Esophagus squamous epithelium (tissue), 4 donors: Measurements from ENCODE around the gene FRA10AC1.
A peak's percentile ranks its signal among the peaks of the same experiment; 100 is the strongest.

Experiments
- POLR2A ChIP-seq, 4 donors: fragments of 450-650 bp; IDR thresholded peaks; one replicate each; pipeline ENCODE4 v1.6.1; 2017; ENCODE audit warnings: antibody characterized with exemption in 4 of 4, mild to moderate bottlenecking in 4 of 4, moderate library complexity in 3 of 4
- TF ChIP-seq, protein P1 (sequence below), 6 experiments: fragments of 450-650 bp in 4 of 6; fragments of 200-600 bp in 2 of 6; sonication (generic) in 2 of 6; IDR thresholded peaks; one replicate each; pipeline ENCODE4 v1.5.1; 2016 to 2019; ENCODE audit warnings: antibody characterized with exemption in 6 of 6, mild to moderate bottlenecking in 4 of 6, moderate library complexity in 4 of 6

DNA sequence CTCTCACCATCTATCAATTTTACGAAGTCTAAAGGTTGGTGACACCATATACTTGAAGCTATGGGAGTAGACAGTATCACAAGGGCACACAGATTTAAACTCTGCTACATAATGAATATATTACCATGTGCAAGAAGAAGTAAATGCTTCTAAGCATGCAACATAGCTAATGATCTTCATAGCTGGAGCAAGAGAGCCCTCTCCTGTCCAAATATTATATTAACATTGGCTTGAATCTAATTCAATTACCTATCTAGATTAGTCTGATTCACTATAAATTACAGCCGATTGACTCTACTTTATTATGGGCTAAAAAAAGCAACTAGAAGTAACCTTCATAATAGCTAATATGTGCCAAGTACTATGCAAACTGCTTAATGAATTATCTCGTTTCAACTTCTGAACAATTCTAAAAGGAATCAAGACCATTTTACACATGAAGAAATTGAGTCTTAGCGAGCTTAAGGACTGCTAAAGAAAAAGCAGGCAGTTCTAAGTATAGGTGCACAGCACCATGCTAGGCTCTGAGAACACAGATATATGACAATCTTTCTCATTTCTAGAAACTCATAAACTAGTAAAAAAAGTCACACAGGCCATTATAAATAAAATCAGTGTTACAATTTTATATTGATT, 21.9 kb downstream of the FRA10AC1 start:
- TF ChIP-seq, protein P1, sequence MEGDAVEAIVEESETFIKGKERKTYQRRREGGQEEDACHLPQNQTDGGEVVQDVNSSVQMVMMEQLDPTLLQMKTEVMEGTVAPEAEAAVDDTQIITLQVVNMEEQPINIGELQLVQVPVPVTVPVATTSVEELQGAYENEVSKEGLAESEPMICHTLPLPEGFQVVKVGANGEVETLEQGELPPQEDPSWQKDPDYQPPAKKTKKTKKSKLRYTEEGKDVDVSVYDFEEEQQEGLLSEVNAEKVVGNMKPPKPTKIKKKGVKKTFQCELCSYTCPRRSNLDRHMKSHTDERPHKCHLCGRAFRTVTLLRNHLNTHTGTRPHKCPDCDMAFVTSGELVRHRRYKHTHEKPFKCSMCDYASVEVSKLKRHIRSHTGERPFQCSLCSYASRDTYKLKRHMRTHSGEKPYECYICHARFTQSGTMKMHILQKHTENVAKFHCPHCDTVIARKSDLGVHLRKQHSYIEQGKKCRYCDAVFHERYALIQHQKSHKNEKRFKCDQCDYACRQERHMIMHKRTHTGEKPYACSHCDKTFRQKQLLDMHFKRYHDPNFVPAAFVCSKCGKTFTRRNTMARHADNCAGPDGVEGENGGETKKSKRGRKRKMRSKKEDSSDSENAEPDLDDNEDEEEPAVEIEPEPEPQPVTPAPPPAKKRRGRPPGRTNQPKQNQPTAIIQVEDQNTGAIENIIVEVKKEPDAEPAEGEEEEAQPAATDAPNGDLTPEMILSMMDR (IDR thresholded peaks at IDR 0.05) = peak in 3 of 6 experiments; percentile 21 to 56 (median 22)
- TF ChIP-seq POLR2A (IDR thresholded peaks at IDR 0.05) = no peak
